Measurements from ENCODE around the gene SRCAP.

Gene SRCAP

GRCh38 chr16:30698816-30699614, at the start of gene SRCAP:
TSS of gene SRCAP (plus strand) at chr16:30699171. CDS start at chr16:30700825, 1,654 bp downstream.
- peak; percentile 84 to 87 for DNase-seq

GRCh38 chr16:30649725-30650368, 49.1 kb upstream of the SRCAP start:
- DNase-seq: peak; percentile 46 to 54

GRCh38 chr16:30650369-30651123, 48.4 kb upstream of the SRCAP start, which contains the start of gene PRR14:
TSS of gene PRR14 (plus strand) at chr16:30650960. CDS start at chr16:30651646, 686 bp downstream.
- peak; percentile 100 for DNase-seq

- DNase-seq: peak; percentile 83 to 86
Measured at GRCh38 chr16:30651124-30652004, 47.6 kb upstream of the SRCAP start.

- DNase-seq: no peak
Measured at GRCh38 chr16:30652005-30652296, 47.0 kb upstream of the SRCAP start.

GRCh38 chr16:30652718-30653117, 46.3 kb upstream of the SRCAP start:
- no peak for DNase-seq

- no peak for DNase-seq
Measured at GRCh38 chr16:30654856-30655255, 44.1 kb upstream of the SRCAP start.

GRCh38 chr16:30655815-30656347, 43.1 kb upstream of the SRCAP start:
- DNase-seq: no peak

GRCh38 chr16:30656388-30656787, 42.6 kb upstream of the SRCAP start:
- DNase-seq: no peak

GRCh38 chr16:30656974-30657865, 41.8 kb upstream of the SRCAP start:
- DNase-seq: no peak

GRCh38 chr16:30657866-30658730, 40.9 kb upstream of the SRCAP start, which contains the start of gene FBRS:
TSS of gene FBRS (plus strand) at chr16:30658431. CDS start at chr16:30659519, 1,088 bp downstream.
- DNase-seq: peak; percentile 100

- peak; percentile 97 for DNase-seq
Measured at GRCh38 chr16:30658731-30659506, 40.1 kb upstream of the SRCAP start.

- DNase-seq: peak; percentile 76 to 78
Measured at GRCh38 chr16:30659507-30660423, 39.2 kb upstream of the SRCAP start.

- DNase-seq: peak; percentile 86 to 88
Measured at GRCh38 chr16:30660424-30661261, 38.3 kb upstream of the SRCAP start.

GRCh38 chr16:30662449-30662848, 36.5 kb upstream of the SRCAP start:
- DNase-seq: no peak

GRCh38 chr16:30663038-30663437, 35.9 kb upstream of the SRCAP start:
- DNase-seq: no peak

- DNase-seq: no peak
Measured at GRCh38 chr16:30663820-30664219, 35.2 kb upstream of the SRCAP start.
